GM18868 (cell line): ENCODE data around the gene TSPAN14.
"Not testable (repeated sequence)": the region's sequence is repeated elsewhere in the genome, so short reads cannot be mapped to it uniquely, and the experiment has no call there.

Source experiments
- ATAC-seq: cut with Tn5 transposase; IDR thresholded peaks from one replicate; pipeline ENCODE4 v1.9.1; 2021; ENCODE audit warnings: mild to moderate bottlenecking, moderate library complexity; ENCODE audit not compliant: unreplicated experiment

The TSPAN14 gene

DNA sequence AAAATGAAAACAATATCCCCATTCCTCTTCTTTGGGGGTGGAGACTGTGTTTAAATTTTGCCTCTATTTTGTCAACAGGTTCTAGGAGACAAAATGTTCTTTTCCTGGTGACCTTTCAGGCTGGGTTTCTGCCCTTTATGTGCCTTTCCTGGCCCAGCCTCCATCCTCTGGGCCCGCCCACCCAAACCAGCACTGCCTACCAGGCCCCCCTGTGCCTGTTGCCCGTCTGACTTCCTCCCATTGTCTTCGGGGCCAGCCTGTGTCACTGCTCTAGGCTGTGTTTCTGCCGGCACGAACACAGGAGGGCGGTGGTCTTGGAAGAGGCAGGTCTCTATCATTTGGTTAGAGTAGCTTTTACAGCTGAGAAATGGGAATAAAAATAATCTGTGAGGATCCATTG, 13.9 kb downstream of the TSPAN14 start:
- no peak for ATAC-seq

DNA sequence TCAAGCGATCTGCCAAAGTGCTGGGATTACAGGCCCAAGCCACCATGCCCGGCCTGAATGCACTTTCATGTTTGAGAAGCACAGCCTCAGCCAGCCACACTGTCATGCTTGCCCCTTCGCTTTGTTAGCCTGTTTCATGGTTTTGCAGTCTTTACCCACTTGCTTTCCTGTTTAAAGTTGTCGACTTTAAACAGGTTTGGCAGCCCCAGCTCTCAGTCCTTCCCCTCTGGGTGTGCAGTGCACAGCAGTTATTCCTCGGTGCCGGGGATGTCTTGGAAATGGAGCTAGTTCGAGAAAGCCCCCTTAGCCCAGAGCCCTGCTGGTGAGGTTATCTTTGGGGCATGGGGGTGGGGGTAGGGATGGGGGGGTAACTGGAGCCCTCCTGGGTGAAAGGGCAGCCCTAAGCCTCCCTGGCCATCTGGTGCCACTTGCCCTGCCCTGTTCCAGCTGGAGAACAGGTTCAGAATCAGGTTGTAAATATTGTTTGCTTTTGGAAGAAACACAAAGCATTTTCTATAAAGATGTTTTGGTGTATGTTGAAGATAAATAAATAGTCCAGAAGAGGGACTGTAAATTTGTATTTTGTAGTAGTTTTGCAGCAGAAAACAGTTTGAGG, 14.8 kb downstream of the TSPAN14 start:
- ATAC-seq: no peak

DNA sequence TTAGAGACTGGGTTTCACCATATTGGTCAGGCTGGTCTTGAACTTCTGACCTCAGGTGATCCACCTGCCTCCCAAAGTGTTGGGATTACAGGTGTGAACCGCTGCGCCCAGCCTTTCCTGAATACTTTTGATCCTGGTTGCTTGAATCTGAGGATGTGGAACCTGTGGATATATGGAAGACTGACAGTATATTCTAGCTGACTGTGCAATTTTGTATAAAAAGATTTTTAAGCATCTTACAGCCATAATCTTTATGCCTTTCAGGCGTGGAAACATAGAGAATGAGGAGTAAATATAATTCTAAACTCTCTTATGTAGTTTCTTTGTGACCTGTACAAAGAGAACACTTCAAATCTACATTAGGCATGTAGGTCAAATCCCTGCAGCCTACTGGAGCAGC, 16.2 kb downstream of the TSPAN14 start:
- ATAC-seq: no peak

- no peak for ATAC-seq
Measured at GRCh38 chr10:80471001-80471400, 16.9 kb downstream of the TSPAN14 start.

- ATAC-seq: peak; percentile 49
Measured at GRCh38 chr10:80471715-80472233, 17.7 kb downstream of the TSPAN14 start.

- peak; percentile 88 for ATAC-seq
Measured at GRCh38 chr10:80472234-80473095, 18.4 kb downstream of the TSPAN14 start.

DNA sequence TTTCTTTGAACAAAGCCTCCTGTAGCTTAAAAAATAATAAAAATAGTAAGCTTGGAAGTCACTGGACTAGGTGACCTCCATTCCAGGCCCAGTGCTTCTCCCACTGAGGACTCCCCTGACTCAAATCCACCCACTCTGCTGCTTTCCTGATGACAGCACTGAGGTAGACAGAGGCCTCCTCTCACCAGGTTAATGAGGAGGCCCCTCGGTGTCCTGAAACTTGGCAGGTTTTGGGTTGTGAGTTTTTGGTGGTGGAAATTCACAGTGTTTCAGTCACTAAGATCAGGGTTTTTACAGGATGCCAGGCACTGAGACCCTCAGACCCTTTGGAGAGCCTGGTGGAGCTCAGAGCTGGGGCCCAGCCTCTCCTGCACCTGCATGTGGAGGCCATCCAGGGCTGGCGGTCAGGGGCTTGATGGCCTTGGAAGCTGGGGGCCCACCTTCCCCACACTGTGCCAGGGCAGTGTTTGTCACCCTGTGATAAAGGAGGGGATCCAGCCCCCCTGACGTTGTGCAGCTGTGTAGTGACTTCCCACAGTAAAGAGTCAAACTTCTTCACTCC, 19.1 kb downstream of the TSPAN14 start:
- no peak for ATAC-seq

DNA sequence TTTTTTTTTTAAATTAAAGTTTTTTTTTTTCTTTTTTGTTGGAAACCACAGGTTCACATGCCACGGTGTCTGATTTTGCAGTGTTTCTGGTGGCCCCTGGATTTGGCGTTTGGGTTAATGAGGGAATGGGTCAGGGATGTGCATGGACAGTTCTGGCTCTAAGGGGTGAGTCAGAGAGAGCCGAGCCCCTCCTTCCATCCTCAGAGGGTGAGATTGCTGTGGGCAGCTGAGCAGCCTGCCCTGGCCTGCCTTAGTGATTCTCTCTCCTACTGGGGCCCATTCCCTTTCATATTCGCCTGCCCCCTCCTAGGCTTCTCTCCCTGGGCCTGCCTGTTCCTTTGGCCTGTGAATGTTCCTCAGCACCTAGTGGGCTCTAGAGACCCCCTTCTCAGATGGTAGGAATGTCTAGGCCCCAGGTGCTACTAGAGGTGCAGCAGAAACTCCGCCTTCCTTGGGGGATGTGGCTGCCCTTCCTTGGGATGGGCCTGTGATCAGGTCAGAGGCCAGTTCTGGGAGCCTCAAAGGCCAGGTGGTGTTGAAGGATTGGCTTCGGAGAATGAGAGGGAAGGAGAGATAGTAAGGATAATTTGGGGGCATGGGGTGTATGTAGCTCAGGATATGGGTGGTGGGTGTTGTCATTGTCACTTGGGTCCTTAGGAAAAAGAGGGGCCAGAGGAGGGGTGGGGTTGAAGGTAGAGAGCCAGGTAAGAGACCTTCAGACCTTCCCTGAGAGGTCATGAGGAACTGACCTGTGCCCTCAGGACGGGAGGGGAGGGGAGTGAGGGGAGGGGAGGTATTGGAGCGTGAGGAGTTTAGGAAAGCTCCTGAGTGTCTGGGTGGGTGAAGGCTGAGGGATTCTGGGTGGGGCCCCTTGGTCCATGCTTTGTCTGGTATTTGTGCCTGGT, 19.8 kb downstream of the TSPAN14 start:
- no peak for ATAC-seq

DNA sequence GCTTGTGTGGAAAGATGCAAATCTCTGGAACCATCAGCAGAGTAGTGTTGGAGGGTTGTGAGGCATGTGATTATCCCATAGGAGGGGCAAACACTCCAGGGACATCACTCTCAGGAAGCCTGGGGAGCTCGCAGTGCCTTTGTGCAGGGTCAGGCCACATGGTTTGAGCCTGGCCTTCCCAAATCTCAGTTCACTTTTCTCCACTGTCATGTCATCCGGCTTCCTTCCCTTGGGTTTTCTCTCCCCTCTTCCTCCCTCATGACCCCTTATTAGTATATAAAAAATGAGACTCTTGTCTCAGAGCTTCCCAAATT, 20.4 kb downstream of the TSPAN14 start:
- no peak for ATAC-seq

- no peak for ATAC-seq
Measured at GRCh38 chr10:80474941-80475340, 20.8 kb downstream of the TSPAN14 start.

DNA sequence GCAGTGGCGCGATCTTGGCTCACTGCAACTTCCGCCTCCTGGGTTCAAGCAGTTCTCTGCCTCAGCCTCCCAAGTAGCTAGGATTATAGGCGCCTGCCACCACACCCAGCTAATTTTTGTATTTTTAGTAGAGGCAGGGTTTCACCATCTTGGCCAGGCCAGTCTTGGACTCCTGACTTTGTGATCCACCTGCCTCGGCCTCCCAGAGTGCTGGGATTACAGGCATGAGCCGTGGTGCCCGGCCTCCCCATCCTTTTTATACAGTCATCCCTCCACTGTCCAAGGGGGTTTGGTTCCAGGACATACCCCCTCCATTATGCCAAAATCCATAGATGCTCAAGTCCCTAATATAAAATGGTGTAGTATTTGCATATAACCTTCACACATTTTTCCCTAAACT, 21.5 kb downstream of the TSPAN14 start:
- ATAC-seq: not testable (repeated sequence)

DNA sequence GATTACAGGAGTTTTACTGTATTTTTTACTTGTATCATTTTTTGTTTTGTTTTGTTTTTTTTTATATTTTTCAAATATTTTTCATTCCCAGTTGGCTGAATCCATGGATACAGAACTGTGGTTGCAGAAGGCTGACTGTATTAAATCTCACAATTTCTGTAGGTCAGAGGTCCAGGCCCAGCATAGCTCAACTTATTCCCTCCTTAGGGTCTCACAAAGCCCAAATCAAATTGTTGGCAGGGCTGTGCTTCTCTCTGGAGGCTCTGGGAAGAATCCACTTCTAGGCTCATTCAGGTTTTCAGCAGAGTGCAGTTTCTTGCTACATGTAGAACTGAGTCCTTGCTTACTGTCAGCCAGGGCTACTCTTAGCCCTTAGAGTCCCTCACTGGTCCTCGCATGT, 22.6 kb downstream of the TSPAN14 start:
- ATAC-seq: no peak

DNA sequence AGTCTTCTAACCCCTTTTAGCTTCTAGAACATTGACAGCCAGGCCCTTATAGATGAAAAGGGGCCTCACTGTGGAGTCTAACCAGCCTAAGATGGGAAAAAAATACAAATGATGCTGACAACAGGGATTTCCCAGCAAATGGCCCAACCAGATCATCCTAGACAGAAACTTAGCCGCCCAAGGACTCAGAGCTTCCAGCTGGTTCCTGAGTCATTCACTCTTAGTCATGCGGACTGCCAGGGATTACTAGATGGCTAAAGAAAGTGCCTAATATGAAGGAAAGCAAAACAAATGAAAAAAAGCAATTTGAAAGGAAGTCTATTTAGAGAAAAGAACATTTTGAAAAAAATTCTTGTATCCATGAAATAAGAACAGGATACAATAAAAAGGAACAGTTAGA, 23.7 kb downstream of the TSPAN14 start:
- no peak for ATAC-seq

- not testable (repeated sequence) for ATAC-seq
Measured at GRCh38 chr10:80480373-80480772, 26.3 kb downstream of the TSPAN14 start.

GRCh38 chr10:80480852-80481251, 26.7 kb downstream of the TSPAN14 start:
- ATAC-seq: no peak

GRCh38 chr10:80484243-80484642, 30.1 kb downstream of the TSPAN14 start:
- no peak for ATAC-seq

DNA sequence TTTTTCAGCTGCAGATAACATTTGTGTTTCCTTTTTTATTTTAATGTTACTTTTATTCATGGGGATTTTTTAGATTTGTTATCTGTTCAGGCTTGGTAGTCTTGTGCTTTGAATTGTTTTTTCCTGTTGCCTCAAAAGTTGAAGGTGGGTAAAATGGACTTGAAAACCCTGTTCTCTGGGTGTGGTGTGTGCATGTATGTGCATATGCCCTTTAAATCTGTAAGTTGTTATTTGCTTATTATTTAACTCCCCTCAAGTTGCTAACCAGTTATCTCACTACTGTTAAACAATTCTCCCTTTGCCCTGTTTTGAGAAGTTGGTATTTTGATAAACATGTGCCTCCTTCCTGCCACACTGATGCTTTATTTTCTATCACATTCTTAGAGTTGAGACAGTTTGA, 30.6 kb downstream of the TSPAN14 start:
- ATAC-seq: no peak

GRCh38 chr10:80485076-80485945, 31.2 kb downstream of the TSPAN14 start:
- ATAC-seq: no peak

GRCh38 chr10:80485946-80486764, 32.0 kb downstream of the TSPAN14 start:
- no peak for ATAC-seq
